ENCODE data around the gene COL6A2.
"Not testable (repeated sequence)": the region's sequence is repeated elsewhere in the genome, so short reads cannot be mapped to it uniquely, and the experiment has no call there.

The COL6A2 gene

GRCh38 chr21:46092811-46093667 lies 4.9 kb upstream of the COL6A2 start:
- H3K27ac Mint-ChIP-seq = no peak overlapping the region
- no peaks in the 10 kb centered on the region for H3K4me1 Mint-ChIP-seq
- ATAC-seq (no peak), DNase-seq (no peak)
- H3K4me3 Mint-ChIP-seq = no peak overlapping the region
- H3K27me3 Mint-ChIP-seq = no peaks in the 10 kb centered on the region
- H3K9me3 Mint-ChIP-seq = peaks cover 18 to 36% of the 10 kb centered on the region in 2 donors

DNA sequence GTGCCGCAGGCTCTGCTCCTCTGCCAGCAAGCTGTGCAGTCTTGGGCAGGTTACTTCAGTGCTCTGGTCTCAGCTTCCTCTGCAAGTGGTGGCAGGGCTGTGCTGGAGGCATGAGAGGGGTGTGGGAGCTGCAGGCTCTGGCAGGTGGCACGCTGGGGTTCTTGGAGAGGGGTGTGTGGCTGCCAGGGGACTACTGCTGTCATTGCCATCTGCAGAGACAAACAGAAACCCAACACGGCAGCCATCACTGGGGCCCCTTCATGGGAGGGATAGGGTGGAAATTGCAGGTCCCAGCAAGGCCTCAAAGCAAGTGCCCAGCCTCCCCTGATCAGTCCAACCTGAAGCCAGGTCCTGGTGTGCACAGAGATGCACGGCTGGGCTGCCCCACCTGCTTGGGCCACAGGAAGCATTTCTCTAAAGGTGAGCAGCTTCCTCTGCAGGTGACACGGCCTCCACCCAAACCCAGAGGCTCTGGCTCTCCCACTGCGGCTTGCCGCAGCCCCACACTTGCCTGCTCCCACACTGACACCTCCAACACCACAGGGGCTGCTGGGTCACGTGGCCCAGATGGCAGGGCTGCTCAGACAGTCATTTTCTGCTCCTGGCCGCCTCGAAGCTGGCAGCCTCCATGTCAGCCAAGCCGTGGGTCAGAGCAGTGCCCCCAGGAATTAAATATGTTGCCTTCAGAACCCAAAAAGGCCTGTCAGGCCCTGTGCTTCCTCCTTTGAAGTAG lies 4.1 kb upstream of the COL6A2 start:
- H3K4me3 Mint-ChIP-seq = no peak overlapping the region
- DNase-seq = no peak
- ATAC-seq = no peak

DNA sequence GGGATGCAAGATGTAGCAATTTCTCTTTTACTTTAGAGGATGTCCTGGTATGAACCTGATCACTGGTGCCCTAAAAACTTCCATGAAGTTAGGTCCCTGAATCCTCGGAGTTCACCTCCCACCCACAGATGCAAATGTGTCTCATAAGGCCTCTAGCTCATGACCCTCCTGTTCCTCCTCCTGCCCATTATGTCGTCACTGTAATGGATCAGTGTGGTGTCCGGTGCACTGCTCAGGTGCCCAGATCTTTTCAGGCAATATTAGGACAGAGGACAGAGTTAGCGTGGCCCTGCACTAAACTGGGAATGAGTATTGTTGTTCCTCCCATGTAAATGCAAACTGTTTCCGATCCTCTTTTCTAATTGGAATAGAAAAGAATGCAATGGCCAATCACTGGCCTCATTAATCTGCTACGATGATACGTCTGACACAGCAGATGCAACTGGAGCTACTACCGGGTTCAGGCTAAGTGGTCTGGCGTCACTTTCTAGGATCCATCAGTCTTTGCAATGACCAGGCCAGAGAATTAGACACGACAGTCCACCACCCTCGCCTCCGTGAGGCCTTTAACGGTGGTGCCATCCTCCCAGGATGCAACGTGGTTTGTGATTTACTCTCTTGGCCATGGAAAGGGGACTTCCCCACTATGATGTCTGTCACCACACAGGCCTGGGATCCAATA lies 3.4 kb upstream of the COL6A2 start:
- H3K27ac Mint-ChIP-seq = no peak overlapping the region
- DNase-seq = no peak
- H3K4me1 Mint-ChIP-seq = peaks cover 5% of the 10 kb centered on the region
- no peaks in the 10 kb centered on the region for H3K27me3 Mint-ChIP-seq
- no peak overlapping the region for H3K4me3 Mint-ChIP-seq
- H3K9me3 Mint-ChIP-seq = peaks cover 11 to 21% of the 10 kb centered on the region in 2 donors
- ATAC-seq = no peak

More for the DNA sequence above, 4.1 kb upstream of the COL6A2 start:
- Mint-ChIP-seq H3K4me1 (peaks cover 1% of the 10 kb centered on the region), H3K27me3 (no peaks in the 10 kb centered on the region), H3K27ac (no peak overlapping the region), H3K9me3 (peaks cover 11 to 28% of the 10 kb centered on the region in 2 donors)

DNA sequence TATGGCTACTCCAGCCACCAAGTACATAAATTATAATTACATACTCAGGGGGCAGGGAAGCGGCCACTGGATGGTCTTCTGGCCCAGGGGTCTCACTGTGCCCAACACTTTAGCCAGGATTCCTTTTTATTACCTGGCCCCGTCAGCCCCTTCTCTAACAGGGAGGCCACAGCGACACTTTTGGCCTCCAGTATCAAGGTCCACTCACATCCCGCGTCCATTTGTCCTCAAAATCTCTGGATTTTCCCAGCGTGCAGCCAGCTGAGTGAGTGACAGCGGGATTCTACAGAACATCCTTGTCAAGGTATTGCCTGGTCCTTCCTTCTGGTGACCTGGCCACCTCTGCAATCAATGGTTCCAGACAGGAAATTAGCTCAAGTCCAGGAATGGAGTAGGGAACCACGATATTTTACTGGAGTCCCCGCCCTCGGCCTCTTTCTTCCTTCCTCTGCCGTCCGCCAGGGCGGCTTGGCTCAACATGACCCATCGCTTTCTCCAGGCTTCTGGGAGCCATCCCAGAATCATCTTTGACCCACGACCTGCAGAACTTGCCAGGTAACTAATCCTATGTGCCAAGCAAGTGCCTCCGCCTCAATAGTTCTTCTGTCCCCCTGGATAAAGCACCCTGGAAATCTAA lies 2.7 kb upstream of the COL6A2 start:
- DNase-seq (no peak), ATAC-seq (no peak)
- H3K4me1 Mint-ChIP-seq = peaks cover 5% of the 10 kb centered on the region
- H3K27me3 Mint-ChIP-seq = peaks cover 6% of the 10 kb centered on the region
- H3K4me3 Mint-ChIP-seq = no peak overlapping the region
- H3K9me3 Mint-ChIP-seq = peaks cover 11 to 14% of the 10 kb centered on the region in 2 donors
- no peak overlapping the region for H3K27ac Mint-ChIP-seq

DNA sequence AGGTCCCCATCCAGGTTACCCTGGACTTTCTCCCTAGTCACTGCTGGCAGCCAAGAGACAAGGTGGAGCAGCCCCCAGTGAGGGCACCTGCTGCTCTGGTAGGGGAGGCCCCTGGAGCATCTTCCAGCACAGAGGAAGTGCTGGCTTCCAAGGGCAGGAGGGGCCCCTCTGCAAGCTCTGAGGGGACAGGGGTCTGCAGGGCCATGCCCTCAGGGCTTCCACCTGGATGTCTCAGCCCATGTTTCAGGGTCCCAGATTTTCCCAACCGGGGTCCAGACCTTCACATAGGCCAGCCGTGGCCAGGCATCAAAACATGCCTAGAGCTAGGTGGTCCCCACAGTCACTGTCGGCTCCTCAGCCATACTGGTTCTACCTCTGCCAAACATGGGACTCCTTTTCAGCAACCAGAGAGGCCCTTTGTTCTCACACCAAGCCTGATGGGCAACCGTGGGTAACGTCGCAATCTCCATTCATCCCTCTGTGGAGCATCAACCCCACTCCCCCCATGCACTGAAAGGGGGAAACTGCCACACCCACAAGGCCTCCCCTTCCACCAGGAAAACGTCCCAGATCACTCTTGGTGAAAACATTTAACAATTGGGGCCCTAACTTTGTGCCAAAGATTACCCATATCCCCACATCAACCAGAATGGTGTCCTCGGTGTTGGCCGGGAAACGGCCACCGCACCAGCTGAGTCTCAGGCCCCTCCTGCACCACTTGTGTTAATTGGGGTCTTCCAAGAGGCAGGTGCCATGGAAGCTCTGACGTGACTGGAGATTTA lies 1.9 kb upstream of the COL6A2 start:
- Mint-ChIP-seq H3K4me1 (peaks cover 11% of the 10 kb centered on the region), H3K27me3 (peaks cover 14% of the 10 kb centered on the region), H3K9me3 (peaks cover 4 to 6% of the 10 kb centered on the region in 2 donors), H3K27ac (no peak overlapping the region), H3K4me3 (no peak overlapping the region)
- DNase-seq = no peak
- ATAC-seq = no peak

GRCh38 chr21:46096596-46097335 lies 1.1 kb upstream of the COL6A2 start:
- H3K4me3 Mint-ChIP-seq = peak overlapping the region; percentile 1 to 41
- no peak for ATAC-seq
- H3K27ac Mint-ChIP-seq = no peak overlapping the region

DNA sequence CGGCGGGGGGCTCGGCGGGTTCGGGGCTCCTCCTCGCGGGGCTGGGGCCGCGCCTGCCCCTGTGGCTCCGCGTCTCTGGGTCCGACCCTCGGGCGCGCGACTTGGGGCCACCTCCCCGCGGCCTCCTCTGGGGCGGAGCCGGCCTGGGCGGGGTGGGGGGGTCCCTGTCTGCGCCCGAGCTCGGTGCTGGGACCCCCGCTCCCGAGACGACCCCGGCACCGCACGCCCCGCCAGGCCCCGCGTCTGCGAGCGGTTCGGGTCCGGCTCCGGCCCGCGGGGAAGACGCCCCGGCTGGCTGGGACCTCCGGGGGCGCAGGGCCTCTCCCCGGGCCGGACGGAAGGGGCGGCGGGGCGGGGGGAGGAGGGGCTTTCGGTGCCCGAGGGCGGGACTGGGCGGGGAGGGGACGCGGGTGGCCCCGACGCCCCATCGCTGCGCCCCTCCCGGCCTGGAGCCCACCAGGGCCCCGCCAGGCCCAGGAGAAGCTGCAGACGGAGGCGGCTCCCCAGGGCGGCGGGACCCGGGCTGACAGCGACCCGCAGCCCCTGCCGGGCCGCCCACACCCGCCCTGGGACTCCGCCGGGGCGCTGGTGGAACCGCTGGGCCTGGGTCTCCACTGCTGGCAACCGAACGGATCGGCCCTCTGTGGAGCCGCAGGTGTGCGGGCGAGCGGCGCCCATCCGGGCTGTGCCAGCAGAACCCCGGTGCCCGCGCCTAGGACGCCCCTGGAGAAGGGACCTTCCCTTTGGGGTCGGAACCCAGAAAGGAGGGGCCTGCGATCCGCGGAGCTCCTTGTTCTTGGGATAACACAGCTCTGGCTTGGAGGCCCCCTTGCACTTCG lies 610 bp downstream of the COL6A2 start:
- H3K27me3 Mint-ChIP-seq = peaks cover 35% of the 10 kb centered on the region

More at GRCh38 chr21:46096596-46097335, 1.1 kb upstream of the COL6A2 start:
- DNase-seq = peak in 1 of 2 donors; percentile 8
- Mint-ChIP-seq H3K27me3 (peaks cover 21% of the 10 kb centered on the region), H3K9me3 (no peaks in the 10 kb centered on the region), H3K4me1 (peaks cover 11% of the 10 kb centered on the region)

GRCh38 chr21:46099476-46099875 lies 1.6 kb downstream of the COL6A2 start:
- DNase-seq (peak in 1 of 2 donors; percentile 8), ATAC-seq (no peak)
- H3K4me1 Mint-ChIP-seq = peaks cover 21% of the 10 kb centered on the region
- H3K27me3 Mint-ChIP-seq = peaks cover 44% of the 10 kb centered on the region
- peak overlapping the region in 1 of 2 donors; percentile 79 for H3K4me3 Mint-ChIP-seq
- peaks cover 21 to 24% of the 10 kb centered on the region in 2 donors for H3K9me3 Mint-ChIP-seq
- no peak overlapping the region for H3K27ac Mint-ChIP-seq

More for the DNA sequence above, 610 bp downstream of the COL6A2 start:
- ATAC-seq (peak; percentile 53), DNase-seq (peak; percentile 18 to 30)
- H3K4me1 Mint-ChIP-seq = peaks cover 12% of the 10 kb centered on the region
- peaks cover 14 to 15% of the 10 kb centered on the region in 2 donors for H3K9me3 Mint-ChIP-seq
- H3K27ac Mint-ChIP-seq = no peak overlapping the region
- peak overlapping the region; percentile 79 to 80 for H3K4me3 Mint-ChIP-seq

- H3K27me3 Mint-ChIP-seq = peaks cover 47% of the 10 kb centered on the region
- DNase-seq = no peak
- peaks cover 22 to 27% of the 10 kb centered on the region in 2 donors for H3K9me3 Mint-ChIP-seq
- H3K4me1 Mint-ChIP-seq = peaks cover 22% of the 10 kb centered on the region
- peak overlapping the region in 1 of 2 donors; percentile 32 for H3K4me3 Mint-ChIP-seq
- no peak for ATAC-seq
- H3K27ac Mint-ChIP-seq = no peak overlapping the region
Measured at GRCh38 chr21:46100020-46100419, 2.1 kb downstream of the COL6A2 start.

- Mint-ChIP-seq H3K4me1 (peaks cover 22% of the 10 kb centered on the region), H3K27ac (no peak overlapping the region), H3K27me3 (peaks cover 47% of the 10 kb centered on the region), H3K4me3 (no peak overlapping the region), H3K9me3 (peaks cover 22 to 28% of the 10 kb centered on the region in 2 donors)
- peak in 1 of 2 donors; percentile 4 for DNase-seq
- no peak for ATAC-seq
Measured at GRCh38 chr21:46100426-46100825, 2.5 kb downstream of the COL6A2 start.

DNA sequence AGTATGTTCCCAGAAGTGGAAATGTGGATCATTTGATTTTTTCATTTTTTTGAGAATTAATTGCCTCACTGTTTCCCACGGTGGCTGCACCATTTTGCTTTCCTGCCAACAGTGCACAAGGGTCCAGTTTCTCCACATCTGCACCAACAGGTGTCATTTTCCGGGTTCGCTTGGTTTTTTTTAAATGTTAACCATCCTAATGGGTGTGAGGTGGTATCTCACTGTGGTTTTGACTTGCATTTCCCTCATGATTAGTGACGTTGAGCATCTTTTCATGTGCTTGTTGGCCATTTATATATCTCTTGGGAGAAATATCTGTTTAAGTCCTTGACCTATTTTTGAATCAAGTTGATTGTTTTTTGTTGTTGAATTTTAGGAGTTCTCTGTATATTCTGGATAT lies 3.0 kb downstream of the COL6A2 start:
- Mint-ChIP-seq H3K4me3 (no peak overlapping the region), H3K27ac (no peak overlapping the region), H3K9me3 (peaks cover 22 to 33% of the 10 kb centered on the region in 2 donors), H3K4me1 (peaks cover 22% of the 10 kb centered on the region), H3K27me3 (peaks cover 47% of the 10 kb centered on the region)
- ATAC-seq = no peak
- DNase-seq = peak in 1 of 2 donors; percentile 1

- Mint-ChIP-seq H3K4me3 (no peak overlapping the region), H3K9me3 (peaks cover 39 to 57% of the 10 kb centered on the region in 2 donors), H3K27me3 (peaks cover 47% of the 10 kb centered on the region), H3K27ac (no peak overlapping the region), H3K4me1 (peaks cover 19% of the 10 kb centered on the region)
- no peak for ATAC-seq
- no peak for DNase-seq
Measured at GRCh38 chr21:46104104-46104503, 6.2 kb downstream of the COL6A2 start.

- ATAC-seq, H3K27ac Mint-ChIP-seq, H3K4me3 Mint-ChIP-seq, DNase-seq: not testable (repeated sequence)
- peaks cover 36 to 53% of the 10 kb centered on the region in 2 donors for H3K9me3 Mint-ChIP-seq
- peaks cover 22% of the 10 kb centered on the region for H3K27me3 Mint-ChIP-seq
- H3K4me1 Mint-ChIP-seq = peaks cover 11% of the 10 kb centered on the region
Measured at GRCh38 chr21:46107376-46107775, 9.5 kb downstream of the COL6A2 start.

Measured in stimulated activated naive CD8-positive, alpha-beta T cell treated with anti-CD3 and anti-CD28 coated beads, Interleukin-15, amount 100 ng/mL, for 72 hours (primary cell).